GM12801 (cell line): ENCODE results near the gene PDHA2.

Experiments
- CTCF ChIP-seq: IDR thresholded peaks from one replicate; pipeline ENCODE4 v1.5.1; 2011; ENCODE audit warnings: control low read depth; ENCODE audit not compliant: insufficient read length; ENCODE audit errors: extremely low read depth

PDHA2 gene

GRCh38 chr4:95887551-95887950 lies 47.7 kb downstream of the PDHA2 start:
- TF ChIP-seq CTCF = no peak

GRCh38 chr4:95889662-95890061 lies 49.8 kb downstream of the PDHA2 start:
- TF ChIP-seq CTCF = no peak
